Spleen (tissue), 7 donors: Measurements from ENCODE around the gene DAAM2.

Experiments used
- POLR2A ChIP-seq, 3 donors: fragments of 450-650 bp; IDR thresholded peaks; one replicate each; pipeline ENCODE4 v1.5.1; 2017; ENCODE audit warnings: antibody characterized with exemption in 3 of 3, mild to moderate bottlenecking in 1 of 3
- POLR2AphosphoS5 ChIP-seq, 3 donors: sonication (generic); formaldehyde crosslinking; IDR thresholded peaks; one replicate each; pipeline ENCODE4 v1.5.1; 2017; ENCODE audit warnings: antibody characterized with exemption in 3 of 3
- TF ChIP-seq, protein P1 (sequence below), 11 experiments: fragments of 200-600 bp in 7 of 11; fragments of 450-650 bp in 4 of 11; sonication (generic) in 4 of 11; IDR thresholded peaks in 8 of 11; conservative IDR thresholded peaks in 3 of 11; 1 replicate in 7 of 11; 2 replicates in 4 of 11; pipeline versions ENCODE4 v1.4.0 to v1.8.0; 2016 to 2021; ENCODE audit warnings: antibody characterized with exemption in 11 of 11, inconsistent platforms in 4 of 11, mild to moderate bottlenecking in 1 of 11
- donor health status: DM: no; HTN: no; CAD: no; lungs with moderate emphysema.
- donor health status: DM: no; HTN: no; CAD: no.
- donor health status: DM: no; HTN: no; CAD: no.

DNA sequence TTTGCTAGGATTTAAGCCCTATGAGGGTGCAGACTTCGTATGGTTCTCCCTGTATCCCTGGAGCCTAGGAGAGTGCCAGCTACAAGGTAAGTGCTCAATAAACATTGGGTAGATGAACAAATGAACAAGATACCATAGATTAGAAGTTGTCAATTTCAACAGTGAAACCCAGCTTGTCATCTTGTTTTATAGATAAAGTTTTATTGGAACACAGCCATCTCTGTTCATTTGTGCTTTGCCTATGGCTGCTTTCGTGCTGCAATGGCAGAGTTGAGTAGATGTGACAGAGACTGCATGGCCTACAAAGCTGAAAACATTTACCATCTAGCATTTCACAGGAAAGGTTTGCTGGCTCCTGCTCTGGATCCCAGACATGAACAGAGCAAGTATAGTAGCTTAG, 5.6 kb downstream of the DAAM2 start:
- TF ChIP-seq, protein P1, sequence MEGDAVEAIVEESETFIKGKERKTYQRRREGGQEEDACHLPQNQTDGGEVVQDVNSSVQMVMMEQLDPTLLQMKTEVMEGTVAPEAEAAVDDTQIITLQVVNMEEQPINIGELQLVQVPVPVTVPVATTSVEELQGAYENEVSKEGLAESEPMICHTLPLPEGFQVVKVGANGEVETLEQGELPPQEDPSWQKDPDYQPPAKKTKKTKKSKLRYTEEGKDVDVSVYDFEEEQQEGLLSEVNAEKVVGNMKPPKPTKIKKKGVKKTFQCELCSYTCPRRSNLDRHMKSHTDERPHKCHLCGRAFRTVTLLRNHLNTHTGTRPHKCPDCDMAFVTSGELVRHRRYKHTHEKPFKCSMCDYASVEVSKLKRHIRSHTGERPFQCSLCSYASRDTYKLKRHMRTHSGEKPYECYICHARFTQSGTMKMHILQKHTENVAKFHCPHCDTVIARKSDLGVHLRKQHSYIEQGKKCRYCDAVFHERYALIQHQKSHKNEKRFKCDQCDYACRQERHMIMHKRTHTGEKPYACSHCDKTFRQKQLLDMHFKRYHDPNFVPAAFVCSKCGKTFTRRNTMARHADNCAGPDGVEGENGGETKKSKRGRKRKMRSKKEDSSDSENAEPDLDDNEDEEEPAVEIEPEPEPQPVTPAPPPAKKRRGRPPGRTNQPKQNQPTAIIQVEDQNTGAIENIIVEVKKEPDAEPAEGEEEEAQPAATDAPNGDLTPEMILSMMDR (IDR thresholded peaks at IDR 0.05 in 8 of 11, conservative IDR thresholded peaks at IDR 0.05 in 3 of 11), result no peak
- TF ChIP-seq POLR2AphosphoS5 (IDR thresholded peaks at IDR 0.05), result no peak
- TF ChIP-seq POLR2A (IDR thresholded peaks at IDR 0.05), result no peak
